Measurements from ENCODE around the gene PDE5A. TPM values are rescaled to one million over a fixed set of nuclear protein-coding genes. Genes with fewer than 3 reads are reported as not detected.

The PDE5A gene
- total and polyA plus RNA-seq, 10 of the 15 experiments (the other 5 are each of a cell fraction or from before 2014, with no cell fraction given), result under 0.01 to 3.9 (median 0.26) TPM; not detected in 1

DNA sequence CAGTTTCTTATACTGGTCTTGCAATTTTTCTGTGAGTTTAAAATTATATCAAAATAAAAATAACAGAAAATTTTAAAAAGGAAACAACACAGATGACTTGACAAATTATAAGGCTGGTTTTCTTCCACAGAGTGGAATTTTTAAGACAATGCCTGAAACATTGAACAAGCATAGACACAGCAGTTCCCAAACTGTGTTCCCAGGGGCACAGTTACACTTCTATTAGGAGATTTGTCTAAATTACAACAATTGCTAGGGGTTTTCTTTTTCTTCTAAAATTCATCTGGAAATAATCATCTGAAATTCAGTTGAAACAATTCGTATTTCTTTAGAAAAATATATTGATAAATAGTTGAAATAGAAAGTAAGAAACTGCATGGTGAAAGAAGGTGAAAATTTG lies 26.2 kb downstream of the PDE5A start (continued):
- TF ChIP-seq, protein P1, sequence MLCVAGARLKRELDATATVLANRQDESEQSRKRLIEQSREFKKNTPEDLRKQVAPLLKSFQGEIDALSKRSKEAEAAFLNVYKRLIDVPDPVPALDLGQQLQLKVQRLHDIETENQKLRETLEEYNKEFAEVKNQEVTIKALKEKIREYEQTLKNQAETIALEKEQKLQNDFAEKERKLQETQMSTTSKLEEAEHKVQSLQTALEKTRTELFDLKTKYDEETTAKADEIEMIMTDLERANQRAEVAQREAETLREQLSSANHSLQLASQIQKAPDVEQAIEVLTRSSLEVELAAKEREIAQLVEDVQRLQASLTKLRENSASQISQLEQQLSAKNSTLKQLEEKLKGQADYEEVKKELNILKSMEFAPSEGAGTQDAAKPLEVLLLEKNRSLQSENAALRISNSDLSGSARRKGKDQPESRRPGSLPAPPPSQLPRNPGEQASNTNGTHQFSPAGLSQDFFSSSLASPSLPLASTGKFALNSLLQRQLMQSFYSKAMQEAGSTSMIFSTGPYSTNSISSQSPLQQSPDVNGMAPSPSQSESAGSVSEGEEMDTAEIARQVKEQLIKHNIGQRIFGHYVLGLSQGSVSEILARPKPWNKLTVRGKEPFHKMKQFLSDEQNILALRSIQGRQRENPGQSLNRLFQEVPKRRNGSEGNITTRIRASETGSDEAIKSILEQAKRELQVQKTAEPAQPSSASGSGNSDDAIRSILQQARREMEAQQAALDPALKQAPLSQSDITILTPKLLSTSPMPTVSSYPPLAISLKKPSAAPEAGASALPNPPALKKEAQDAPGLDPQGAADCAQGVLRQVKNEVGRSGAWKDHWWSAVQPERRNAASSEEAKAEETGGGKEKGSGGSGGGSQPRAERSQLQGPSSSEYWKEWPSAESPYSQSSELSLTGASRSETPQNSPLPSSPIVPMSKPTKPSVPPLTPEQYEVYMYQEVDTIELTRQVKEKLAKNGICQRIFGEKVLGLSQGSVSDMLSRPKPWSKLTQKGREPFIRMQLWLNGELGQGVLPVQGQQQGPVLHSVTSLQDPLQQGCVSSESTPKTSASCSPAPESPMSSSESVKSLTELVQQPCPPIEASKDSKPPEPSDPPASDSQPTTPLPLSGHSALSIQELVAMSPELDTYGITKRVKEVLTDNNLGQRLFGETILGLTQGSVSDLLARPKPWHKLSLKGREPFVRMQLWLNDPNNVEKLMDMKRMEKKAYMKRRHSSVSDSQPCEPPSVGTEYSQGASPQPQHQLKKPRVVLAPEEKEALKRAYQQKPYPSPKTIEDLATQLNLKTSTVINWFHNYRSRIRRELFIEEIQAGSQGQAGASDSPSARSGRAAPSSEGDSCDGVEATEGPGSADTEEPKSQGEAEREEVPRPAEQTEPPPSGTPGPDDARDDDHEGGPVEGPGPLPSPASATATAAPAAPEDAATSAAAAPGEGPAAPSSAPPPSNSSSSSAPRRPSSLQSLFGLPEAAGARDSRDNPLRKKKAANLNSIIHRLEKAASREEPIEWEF (IDR thresholded peaks at IDR 0.05; ENCODE audit: insufficient replicate concordance, low read depth, low read length), result no peak
- no peak for TF ChIP-seq BCL11A (IDR thresholded peaks at IDR 0.05; ENCODE audit: low read depth, low read length)

DNA sequence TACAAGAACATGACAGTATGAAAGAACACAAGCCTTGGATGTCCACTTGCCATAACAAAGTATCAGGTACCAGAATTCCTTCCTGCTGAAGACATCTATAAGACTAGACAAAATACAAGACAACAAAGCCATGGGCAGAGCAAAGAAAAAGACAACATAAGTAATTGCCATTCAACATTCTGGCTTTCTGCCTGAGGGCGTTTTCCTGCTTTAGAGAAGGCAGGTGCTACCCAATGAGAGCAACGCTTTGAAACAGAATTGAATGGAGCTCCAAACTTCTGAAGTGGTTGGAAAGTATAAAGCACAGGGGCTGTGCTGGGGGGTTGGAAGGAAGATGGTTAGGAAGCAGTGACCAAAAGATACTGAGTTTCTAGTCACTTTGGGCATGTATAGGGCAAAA lies 30.1 kb downstream of the PDE5A start:
- no peak overlapping the region for H3K9ac ChIP-seq (ENCODE audit: control insufficient read depth, insufficient read depth, low read length)
- no peaks in the 10 kb centered on the region for H3K79me2 ChIP-seq (ENCODE audit: control insufficient read depth, insufficient read depth, low read length)
- in situ Hi-C loops (cut with MboI), result no loop called here
- no peaks in the 10 kb centered on the region for H4K20me1 ChIP-seq (ENCODE audit: control insufficient read depth, insufficient read depth)
- no peaks in the 10 kb centered on the region for H3K27me3 ChIP-seq (replicated peaks in 1 of 2; ENCODE audit: control insufficient read depth in 2 of 2, insufficient read depth in 2 of 2, low read length in 1 of 2)
- H3K36me3 ChIP-seq (ENCODE audit: control insufficient read depth in 2 of 2, insufficient read depth in 2 of 2, low read length in 1 of 2), result no peaks in the 10 kb centered on the region
- H3K9me3 ChIP-seq (replicated peaks; ENCODE audit: control insufficient read depth, insufficient read depth, low read length), result no peaks in the 10 kb centered on the region
- ChIA-PET RAD21 (ENCODE audit: unreplicated experiment) (no interaction called here), CTCF (interaction anchor here (1.0 kb wide), 1 partner anchor 29 kb away, joined by 3 read pairs; no protein-coding TSS in a partner anchor), POLR2A (no interaction called here), SMC1A (ENCODE audit: uncharacterized antibody, unreplicated experiment) (no interaction called here)
- no peak for ATAC-seq
- H2AFZ ChIP-seq (ENCODE audit: control insufficient read depth, low read depth, low read length), result no peak overlapping the region
- no peak overlapping the region for H3K27ac ChIP-seq (ENCODE audit: control insufficient read depth, insufficient read depth)
- TF ChIP-seq, protein P2, sequence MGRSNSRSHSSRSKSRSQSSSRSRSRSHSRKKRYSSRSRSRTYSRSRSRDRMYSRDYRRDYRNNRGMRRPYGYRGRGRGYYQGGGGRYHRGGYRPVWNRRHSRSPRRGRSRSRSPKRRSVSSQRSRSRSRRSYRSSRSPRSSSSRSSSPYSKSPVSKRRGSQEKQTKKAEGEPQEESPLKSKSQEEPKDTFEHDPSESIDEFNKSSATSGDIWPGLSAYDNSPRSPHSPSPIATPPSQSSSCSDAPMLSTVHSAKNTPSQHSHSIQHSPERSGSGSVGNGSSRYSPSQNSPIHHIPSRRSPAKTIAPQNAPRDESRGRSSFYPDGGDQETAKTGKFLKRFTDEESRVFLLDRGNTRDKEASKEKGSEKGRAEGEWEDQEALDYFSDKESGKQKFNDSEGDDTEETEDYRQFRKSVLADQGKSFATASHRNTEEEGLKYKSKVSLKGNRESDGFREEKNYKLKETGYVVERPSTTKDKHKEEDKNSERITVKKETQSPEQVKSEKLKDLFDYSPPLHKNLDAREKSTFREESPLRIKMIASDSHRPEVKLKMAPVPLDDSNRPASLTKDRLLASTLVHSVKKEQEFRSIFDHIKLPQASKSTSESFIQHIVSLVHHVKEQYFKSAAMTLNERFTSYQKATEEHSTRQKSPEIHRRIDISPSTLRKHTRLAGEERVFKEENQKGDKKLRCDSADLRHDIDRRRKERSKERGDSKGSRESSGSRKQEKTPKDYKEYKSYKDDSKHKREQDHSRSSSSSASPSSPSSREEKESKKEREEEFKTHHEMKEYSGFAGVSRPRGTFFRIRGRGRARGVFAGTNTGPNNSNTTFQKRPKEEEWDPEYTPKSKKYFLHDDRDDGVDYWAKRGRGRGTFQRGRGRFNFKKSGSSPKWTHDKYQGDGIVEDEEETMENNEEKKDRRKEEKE (IDR thresholded peaks at IDR 0.05), result no peak
- no peak for TF ChIP-seq ETV6 (conservative IDR thresholded peaks at IDR 0.05 in 1 of 2, IDR thresholded peaks at IDR 0.05 in 1 of 2; ENCODE audit: borderline replicate concordance in 1 of 2, low read depth in 1 of 2)
- no peak for TF ChIP-seq TAF1 (IDR thresholded peaks at IDR 0.05; ENCODE audit: borderline replicate concordance, low read depth, low read length)
- no peak for TF ChIP-seq CBX3 (IDR thresholded peaks at IDR 0.05; ENCODE audit: borderline replicate concordance, low read depth)
- no peak for FAIRE-seq
- H3K4me2 ChIP-seq (ENCODE audit: control insufficient read depth, insufficient read depth), result no peak overlapping the region
- no peak for DNase-seq (ENCODE audit: low read depth, low spot score)
- H3K4me3 ChIP-seq, result no peak overlapping the region
- intact Hi-C loops (cut with micrococcal nuclease; ENCODE audit: unreplicated experiment), result no loop called here
- BruUV-seq (replicated peaks), result no TSS peak
- WGBS (ENCODE audit: insufficient coverage, insufficient replicate concordance, low lambda C conversion rate, missing lambda C conversion rate), result 47% methylated on average over 2 of the region's 2 CpGs
- no peaks in the 10 kb centered on the region for H3K4me1 ChIP-seq (ENCODE audit: control insufficient read depth, insufficient read depth, low read length)

All from GM12878 (cell line).